Stimulated activated CD4-positive, alpha-beta T cell treated with anti-CD3 and anti-CD28 coated beads, Interleukin-12 subunit alpha, Interleukin-12 subunit beta, amount 100 ng/mL, for 4 hours (primary cell): ENCODE results near the gene LSAMP.
A peak's percentile ranks its signal among the peaks of the same experiment; 100 is the strongest.
"Not testable (repeated sequence)": the region's sequence is repeated elsewhere in the genome, so short reads cannot be mapped to it uniquely, and the experiment has no call there.

Source experiments
- DNase-seq: peaks from one replicate; pipeline ENCODE4 v3.0.0-alpha.2; 2020

Gene LSAMP

DNA sequence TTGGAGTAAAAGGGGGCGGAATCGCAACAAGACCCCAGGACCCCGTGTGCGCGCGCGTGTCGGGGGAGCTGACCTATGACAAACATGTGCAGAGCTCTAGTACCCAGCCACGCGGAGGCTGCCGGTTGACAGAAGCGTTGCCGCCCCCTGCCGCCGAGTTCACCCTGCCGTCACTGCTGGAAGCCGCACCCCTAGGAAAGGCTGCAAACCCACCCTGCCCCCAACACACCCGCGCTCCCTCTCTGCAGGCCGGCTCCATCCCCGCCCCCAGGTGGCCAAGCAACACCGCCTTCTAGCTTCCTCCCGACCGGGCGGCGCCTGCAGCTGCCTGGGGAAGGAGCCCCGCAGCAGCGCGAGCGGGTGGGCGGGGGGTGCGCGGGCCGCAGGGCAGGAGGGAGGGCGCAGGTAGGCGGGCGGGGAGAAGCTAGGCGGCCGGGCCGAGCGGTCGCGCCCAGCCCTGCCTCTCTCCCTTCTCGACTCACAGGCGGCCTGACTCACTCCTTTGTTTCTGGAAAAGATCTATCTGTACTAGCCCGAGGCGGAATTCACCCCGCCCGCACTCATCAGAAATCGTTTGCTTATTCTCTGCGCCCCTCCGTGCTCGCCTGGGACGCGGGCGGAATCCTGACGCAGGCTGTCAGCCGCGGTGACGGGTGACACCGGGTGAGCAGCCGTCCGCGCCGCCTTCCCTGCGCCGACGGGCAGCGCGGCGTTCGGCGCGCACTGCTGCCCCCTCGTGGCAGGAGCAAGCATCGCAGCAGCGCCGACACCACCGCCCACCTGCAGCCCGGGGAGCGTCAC lies 661.1 kb downstream of the LSAMP start:
- peak; percentile 86 for DNase-seq

DNA sequence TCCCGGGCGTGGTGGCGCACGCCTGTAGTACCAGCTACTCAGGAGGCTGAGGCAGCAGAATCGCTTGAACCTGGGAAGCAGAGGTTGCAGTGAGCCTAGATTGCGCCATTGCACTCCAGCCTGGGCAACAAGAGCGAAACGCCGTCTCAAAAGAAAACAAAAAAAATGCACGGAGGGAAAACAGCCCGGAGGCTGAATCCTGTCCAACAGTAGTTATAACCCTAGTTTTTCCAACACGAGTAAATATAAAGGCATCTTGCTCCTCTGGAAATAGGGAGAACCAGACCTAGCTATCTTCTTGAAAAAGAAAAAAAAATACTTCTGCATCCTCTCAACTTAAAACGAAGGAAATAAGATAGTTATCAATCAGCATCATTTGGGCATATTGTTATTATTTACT lies 661.9 kb downstream of the LSAMP start:
- not testable (repeated sequence) for DNase-seq

DNA sequence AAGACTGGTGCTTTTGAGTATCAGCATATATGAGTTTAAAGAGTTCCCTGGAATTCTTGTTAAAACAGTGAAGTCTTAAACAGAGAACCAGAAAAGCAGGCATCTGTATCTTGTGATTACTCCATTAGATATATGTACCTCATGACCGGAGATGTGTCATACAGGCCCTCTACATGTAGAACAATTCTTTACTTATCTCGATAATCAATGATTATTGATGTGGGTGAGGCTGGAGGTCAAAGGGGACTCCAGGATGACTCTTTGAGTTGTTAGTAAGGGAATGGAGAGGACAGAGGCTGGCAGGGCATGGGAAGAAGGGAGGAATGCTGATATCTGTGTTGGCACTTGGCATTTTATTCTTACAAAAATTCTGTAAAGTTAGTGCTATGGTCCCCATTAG lies 666.3 kb downstream of the LSAMP start:
- DNase-seq: no peak

DNA sequence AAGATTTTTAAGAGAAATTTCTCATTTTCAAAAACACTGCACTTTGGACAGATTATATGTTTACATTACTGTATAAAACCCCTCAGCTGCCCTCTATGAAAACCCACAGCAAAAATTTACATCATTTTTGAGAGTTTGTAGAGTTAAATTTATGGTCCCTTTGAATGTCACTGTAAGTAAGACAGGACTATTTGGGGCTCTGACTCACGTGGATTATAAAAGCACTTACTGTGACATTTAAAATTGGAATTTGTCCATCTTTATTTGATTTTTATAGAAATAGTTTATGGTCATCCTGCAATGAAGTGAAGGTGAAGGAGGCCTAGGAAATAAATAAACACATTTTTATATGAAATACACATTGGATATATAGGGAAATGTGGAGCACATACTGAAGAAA lies 672.3 kb downstream of the LSAMP start:
- no peak for DNase-seq

DNA sequence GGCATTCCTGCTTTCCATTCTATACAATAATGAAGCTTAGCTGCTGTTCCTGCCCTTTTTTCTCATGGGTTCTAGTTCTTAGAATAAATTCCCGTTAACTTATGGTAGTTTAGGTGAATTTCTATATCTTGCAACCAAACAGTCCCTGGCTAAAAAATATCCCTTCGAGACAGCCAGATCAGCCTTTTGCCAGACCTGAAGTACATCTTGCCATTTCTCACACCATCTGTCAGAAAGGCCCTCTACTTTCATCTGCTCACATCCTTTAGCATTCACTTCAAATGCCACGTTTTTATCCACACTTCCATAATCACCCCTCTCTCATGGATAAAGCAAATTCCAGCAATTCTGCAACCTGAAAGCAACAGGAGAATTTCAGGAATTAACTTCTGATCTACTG lies 676.6 kb downstream of the LSAMP start:
- DNase-seq: no peak

DNA sequence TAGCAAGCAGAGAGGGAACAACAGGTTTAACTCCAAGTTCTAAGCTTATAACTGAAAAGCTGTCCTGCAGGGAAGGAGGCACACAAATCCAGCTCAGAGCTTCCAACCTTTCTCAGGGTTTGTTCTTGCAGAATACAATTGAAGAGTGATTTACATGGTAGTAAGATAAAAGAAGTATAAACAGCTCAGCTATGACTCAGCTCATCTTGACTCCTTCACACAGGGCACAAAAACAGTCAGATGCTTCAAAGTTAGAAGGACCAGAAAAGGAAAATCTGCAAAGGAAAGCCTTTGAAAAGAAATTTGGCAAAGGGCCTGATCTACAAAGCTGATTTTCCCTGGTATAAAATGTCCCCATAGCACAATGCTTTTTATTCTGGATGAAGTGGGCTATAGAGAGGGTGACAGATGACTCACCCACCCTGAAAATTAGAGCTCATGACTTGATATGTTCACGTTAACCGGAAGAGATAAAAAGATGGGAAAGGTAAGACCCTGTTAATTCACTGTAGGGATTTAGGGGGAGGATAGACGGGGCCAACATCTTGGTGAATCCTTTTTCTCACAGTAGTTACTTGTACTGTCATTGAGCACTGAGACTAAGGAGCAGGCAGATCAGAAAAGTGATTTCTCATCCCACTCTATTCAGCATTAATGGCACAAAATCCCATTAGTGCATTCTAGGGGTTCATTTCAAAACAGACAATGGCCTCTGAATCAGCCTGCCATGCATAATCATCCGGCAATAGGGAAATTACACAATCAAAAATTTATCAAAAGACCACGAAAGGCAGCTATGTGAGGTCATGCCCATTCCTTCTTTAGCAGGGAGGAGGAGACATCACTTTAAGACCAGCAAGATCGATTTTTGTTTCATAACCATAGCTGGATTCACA lies 678.5 kb downstream of the LSAMP start:
- no peak for DNase-seq

DNA sequence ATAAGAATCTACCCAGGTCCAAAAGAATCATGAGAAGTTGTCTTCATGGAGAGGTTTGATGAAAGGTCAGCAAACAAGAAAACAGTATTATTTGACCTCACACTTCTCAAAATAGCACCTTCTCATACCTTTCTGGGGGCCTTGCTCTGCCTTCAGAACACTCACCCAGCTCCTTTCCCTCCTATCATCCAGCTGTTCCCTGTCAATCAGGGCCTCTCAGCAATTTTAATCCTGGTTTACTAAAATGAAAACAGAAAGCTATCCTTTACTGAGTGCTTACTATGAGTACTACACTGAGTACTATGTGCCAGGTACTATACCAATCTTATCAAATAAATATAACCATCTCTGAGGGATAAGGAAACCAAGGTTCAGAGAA lies 683.4 kb downstream of the LSAMP start:
- no peak for DNase-seq

DNA sequence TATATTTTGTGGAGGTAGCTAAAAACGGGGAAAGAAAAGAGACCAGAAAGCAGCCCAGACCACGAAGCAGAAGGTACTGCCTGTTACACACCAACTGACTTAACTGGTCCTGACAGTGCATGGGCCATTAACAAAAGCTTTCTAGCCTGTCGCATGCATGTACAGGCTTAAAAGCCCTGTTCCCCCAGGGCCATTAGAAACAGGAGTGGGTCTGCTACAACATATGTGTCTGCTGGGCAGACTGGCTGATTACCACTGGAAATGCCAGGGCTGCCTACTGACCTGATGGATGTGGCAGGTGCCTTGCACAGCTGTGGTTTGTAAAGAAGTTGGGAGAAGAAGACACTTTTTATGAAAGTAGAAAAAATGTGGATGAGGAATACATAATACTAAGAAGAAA lies 684.6 kb downstream of the LSAMP start:
- no peak for DNase-seq

DNA sequence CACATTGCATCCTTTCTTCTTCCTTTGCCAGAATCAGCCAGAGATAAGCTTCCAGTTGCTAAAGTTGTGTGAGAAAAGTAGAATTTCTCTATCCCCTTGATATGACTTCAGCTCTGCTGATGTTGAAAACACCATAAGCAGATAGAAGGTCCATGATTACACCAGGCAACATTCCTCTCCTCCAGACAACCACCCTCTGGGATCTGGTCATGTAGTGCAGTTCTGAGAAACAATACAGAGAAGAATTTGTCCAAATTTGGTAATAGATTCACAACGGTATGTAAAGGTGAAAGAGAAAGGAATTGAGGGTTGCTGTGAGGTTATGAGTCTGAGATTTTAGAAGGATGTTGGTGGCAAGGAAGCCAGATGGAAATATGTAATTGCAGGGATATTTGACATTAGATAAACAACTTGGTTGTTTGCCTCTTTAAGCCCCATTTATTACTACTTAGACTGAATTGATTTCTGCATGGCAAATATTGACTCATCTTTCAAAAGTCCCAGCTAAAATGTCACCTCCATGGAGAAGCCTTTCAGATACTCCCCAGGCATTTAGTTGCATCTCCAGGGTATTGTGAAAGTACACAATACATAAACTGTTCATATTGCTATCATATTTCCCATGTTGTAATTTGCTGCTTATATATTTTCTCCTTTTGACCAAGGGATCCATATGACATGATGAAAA lies 687.1 kb downstream of the LSAMP start:
- no peak for DNase-seq

DNA sequence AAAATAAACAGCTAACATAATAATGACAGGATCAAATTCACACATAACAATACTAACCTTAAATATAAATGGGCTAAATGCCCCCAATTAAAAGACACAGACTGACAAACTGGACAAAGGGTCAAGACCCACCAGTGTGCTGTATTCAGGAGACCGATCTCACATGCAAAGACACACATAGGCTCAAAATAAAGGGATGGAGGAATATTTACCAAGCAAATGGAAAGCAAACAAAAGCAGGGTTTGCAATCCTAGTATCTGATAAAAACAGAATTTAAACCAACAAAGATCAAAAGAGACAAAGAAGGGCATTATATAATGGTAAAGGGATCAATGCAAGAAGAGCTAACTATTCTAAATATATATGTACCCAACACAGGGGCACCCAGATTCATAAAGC lies 692.3 kb downstream of the LSAMP start:
- not testable (repeated sequence) for DNase-seq
